ENCODE measurements around the gene IFRD2. TPM values are rescaled to one million over a fixed set of nuclear protein-coding genes. Genes with fewer than 3 reads are reported as not detected.
A peak's percentile ranks its signal among the peaks of the same experiment; 100 is the strongest.

IFRD2 gene
- total and polyA plus RNA-seq, 2 of the 8 experiments (the other 6 are each of a cell fraction or from before 2014, with no cell fraction given): 76.7 to 88.8 TPM

- no peak for TF ChIP-seq HDAC6 (IDR thresholded peaks at IDR 0.05; ENCODE audit: low read depth, low read length)
- peak; percentile 92 to 96 for TF ChIP-seq HDAC2 (IDR thresholded peaks at IDR 0.05; ENCODE audit: borderline replicate concordance in 1 of 2, low read depth in 2 of 2, low read length in 2 of 2)
- TF ChIP-seq RFX5 (IDR thresholded peaks at IDR 0.05; ENCODE audit: borderline replicate concordance, low read depth, low read length): no peak
- TF ChIP-seq JUND (IDR thresholded peaks at IDR 0.05; ENCODE audit: low read length): peak; percentile 44; the same call in 1 of the 2 replicates
- TF ChIP-seq CTCF (IDR thresholded peaks at IDR 0.05; ENCODE audit: control extremely low read depth in 1 of 3, insufficient read depth in 1 of 3, low read depth in 1 of 3, low read length in 3 of 3): peak in 2 of 3 experiments; percentile 91 to 97; a peak in 3 of 4 replicates
- TF ChIP-seq TAF1 (IDR thresholded peaks at IDR 0.05; ENCODE audit: low read depth, low read length): no peak
- TF ChIP-seq SP2 (IDR thresholded peaks at IDR 0.05; ENCODE audit: low read length): no peak
- peak; percentile 73; the same call in 1 of the 2 replicates for TF ChIP-seq CHD2 (IDR thresholded peaks at IDR 0.05; ENCODE audit: low read length)
- TF ChIP-seq TEAD4 (IDR thresholded peaks at IDR 0.05; ENCODE audit: low read depth, low read length): no peak
- peak; percentile 75 to 91 for TF ChIP-seq RAD21 (IDR thresholded peaks at IDR 0.05 in 1 of 2, conservative IDR thresholded peaks at IDR 0.05 in 1 of 2; ENCODE audit: low read depth in 2 of 2, low read length in 2 of 2)
- peak; percentile 84 for TF ChIP-seq CTBP2 (IDR thresholded peaks at IDR 0.05; ENCODE audit: borderline replicate concordance, insufficient read depth, insufficient read length, low read length)
- no peak for TF ChIP-seq FOSL1 (IDR thresholded peaks at IDR 0.05; ENCODE audit: insufficient read depth, low read depth, low read length)
- no peak for TF ChIP-seq GTF2F1 (IDR thresholded peaks at IDR 0.05; ENCODE audit: borderline replicate concordance, low read depth, low read length)
- peak in 1 of 2 experiments; percentile 69; a peak in 1 of 3 replicates for TF ChIP-seq EP300 (IDR thresholded peaks at IDR 0.05; ENCODE audit: borderline replicate concordance in 1 of 2, low read depth in 2 of 2, low read length in 2 of 2)
- peak; percentile 74 for TF ChIP-seq EGR1 (IDR thresholded peaks at IDR 0.05; ENCODE audit: borderline replicate concordance, low read depth, low read length)
- peak; percentile 62; the same call in 1 of the 2 replicates for TF ChIP-seq CREB1 (IDR thresholded peaks at IDR 0.05)
- peak; percentile 36 for TF ChIP-seq TAF7 (optimal IDR thresholded peaks at IDR 0.05; ENCODE audit: borderline replicate concordance, low read depth, low read length)
- TF ChIP-seq MAX (IDR thresholded peaks at IDR 0.05): peak; percentile 35
- TF ChIP-seq SP4 (IDR thresholded peaks at IDR 0.05; ENCODE audit: low read length): 0 out of 2 replicates have a peak, but pooled peaks have one; percentile 53
- no peak for TF ChIP-seq PHF8 (conservative IDR thresholded peaks at IDR 0.05; ENCODE audit: low read depth, low read length)
Measured at GRCh38 chr3:50245831-50246516, 46.3 kb downstream of the IFRD2 start (continued).

Measured in H1 (cell line).